ENCODE results near the gene SNAPC2.

Gene SNAPC2, protein sequence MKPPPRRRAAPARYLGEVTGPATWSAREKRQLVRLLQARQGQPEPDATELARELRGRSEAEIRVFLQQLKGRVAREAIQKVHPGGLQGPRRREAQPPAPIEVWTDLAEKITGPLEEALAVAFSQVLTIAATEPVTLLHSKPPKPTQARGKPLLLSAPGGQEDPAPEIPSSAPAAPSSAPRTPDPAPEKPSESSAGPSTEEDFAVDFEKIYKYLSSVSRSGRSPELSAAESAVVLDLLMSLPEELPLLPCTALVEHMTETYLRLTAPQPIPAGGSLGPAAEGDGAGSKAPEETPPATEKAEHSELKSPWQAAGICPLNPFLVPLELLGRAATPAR

DNA sequence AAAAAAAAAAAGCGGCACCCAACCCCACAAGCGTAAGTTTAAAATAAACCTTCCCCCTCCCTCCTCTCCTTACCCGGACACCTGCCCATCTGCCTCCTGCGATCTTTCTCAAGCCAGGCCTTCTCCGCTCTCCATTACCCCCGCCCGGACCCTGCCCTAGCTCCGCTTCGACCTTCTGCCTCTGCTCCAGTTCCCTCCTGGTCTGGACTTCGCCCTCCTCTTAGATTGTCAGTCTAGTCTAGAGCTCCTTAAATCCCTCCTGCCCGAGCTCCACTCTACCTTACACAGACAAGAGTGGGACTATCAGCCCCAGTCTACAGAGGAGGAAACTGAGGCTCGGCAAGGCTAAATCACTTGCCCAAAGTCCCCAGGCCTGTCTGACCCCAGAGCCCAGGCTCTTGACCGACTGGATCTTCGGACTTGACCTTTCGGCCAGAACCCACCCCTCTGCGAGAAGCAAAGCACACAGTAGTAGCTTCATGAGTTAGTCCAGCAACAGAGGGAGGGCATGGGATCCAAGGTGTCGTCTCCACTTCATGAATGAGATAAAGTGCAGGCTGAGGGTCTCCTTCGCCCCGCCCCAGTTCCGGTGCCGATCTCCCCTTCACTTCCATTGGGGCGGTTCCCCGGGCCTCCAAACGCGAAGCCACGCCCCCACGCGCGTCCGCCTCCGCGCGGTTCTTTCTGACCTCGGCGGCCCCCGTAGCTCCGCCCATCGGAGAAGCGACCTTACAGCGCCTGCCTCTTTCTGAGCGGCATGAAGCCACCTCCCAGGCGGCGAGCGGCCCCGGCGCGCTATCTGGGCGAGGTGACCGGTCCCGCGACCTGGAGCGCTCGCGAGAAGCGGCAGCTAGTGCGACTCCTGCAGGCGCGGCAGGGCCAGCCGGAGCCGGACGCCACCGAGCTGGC, at the start of gene SNAPC2:
Gene SNAPC2, plus strand, starts transcription at position 729 of the 909 bp plus-strand sequence. Its CDS starts 29 bp downstream, at position 758.
- H3K4me3 ChIP-seq (replicated peaks in 1 of 2; ENCODE audit: low read depth in 2 of 2, low read length in 2 of 2) = peak within 1 kb of the TSS; percentile 52 to 80
- TF ChIP-seq, protein P1, sequence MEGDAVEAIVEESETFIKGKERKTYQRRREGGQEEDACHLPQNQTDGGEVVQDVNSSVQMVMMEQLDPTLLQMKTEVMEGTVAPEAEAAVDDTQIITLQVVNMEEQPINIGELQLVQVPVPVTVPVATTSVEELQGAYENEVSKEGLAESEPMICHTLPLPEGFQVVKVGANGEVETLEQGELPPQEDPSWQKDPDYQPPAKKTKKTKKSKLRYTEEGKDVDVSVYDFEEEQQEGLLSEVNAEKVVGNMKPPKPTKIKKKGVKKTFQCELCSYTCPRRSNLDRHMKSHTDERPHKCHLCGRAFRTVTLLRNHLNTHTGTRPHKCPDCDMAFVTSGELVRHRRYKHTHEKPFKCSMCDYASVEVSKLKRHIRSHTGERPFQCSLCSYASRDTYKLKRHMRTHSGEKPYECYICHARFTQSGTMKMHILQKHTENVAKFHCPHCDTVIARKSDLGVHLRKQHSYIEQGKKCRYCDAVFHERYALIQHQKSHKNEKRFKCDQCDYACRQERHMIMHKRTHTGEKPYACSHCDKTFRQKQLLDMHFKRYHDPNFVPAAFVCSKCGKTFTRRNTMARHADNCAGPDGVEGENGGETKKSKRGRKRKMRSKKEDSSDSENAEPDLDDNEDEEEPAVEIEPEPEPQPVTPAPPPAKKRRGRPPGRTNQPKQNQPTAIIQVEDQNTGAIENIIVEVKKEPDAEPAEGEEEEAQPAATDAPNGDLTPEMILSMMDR (IDR thresholded peaks at IDR 0.05; ENCODE audit: low read depth, low read length) = no peak
- peak; percentile 97 for DNase-seq (ENCODE audit: low read depth in 2 of 2)

DNA sequence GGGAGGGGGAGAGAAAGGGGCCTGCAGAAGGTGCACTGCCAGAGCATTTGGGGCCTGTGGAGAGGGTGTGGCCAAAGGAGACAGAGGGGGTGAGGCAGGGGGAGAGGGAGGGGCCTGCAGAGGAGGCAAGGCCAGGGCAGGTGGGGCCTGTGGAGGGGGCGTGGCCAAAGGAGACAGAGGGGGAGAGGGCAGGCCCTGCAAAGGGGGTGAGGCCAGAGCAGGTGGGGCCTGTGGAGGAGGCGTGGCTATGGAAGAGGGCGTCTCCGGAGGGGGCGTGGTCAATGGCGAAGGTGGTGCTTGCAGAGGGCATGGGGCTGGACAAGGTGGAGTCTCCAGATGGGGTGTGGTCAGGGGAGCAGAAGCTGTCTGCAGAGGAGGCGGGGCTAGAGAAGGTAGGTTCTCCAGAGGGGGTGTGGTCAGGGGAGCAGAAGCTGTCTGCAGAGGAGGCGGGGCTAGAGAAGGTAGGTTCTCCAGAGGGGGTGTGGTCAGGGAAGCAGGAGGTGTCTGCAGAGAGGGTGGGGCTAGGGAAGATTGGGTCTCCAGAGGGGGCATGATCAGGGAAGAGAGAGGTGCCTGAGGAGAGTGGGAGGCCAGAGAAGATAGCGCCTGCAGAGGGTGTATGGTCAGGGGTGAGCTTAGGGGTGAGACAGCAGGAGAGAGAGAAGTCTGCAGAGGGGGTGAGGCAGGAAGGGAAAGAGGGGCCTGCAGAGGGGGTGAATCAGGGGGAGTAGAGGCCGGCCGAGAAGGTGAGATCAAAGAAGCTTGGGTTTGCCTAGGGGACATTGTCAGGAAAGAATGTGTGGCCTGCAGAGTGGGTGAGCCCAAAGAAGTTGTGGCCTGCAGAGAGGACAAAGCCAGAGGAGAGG, 49.3 kb upstream of the SNAPC2 start:
- peak; percentile 48 to 51 for DNase-seq (ENCODE audit: low read depth in 2 of 2)
- H3K4me3 ChIP-seq (replicated peaks in 1 of 2; ENCODE audit: low read depth in 2 of 2, low read length in 2 of 2) = no peak overlapping the region
- TF ChIP-seq, protein P1 (IDR thresholded peaks at IDR 0.05; ENCODE audit: low read depth, low read length) = no peak

DNA sequence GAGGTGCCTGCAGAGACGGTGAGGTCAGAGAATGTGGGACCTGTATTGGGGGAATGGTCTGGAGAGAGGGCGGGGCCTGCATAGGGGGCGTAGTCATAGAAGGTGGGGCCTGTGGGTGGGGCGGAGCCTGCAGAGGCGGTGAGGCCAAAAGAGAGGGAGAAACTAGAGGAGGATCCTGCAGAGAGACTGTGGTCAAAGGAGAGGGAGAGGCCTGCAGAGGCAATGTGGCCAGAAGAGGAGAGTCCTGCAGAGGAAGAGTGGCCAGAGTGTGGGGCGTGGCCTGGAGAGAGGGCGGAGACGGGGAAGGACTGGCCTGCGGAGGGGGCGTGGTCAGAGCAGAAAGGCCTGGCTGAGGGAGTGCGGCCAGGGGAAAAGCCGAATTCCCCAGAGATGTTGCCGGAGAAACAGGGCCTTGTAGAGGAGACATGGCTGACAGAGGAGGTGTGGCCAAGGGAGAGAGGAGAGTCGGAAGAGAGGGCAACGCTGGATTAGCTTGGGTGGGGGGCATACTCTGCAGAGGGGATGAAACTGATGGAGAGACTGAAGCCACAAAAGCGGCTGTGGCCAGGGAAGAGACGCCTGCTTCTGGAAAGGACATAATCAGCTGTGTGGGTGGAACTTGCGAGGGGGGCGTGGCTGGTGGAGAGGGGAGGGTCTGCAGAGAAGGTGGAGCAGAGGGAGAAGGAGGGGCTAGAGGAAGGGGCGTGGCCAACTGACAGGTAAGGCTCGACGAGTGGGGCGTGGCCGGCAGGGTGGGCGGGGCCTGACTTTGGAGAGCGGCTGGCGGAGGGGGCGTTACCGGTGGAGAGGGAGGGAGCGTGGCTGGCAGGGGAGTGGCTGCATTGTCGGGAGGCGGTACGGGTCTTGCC, 48.5 kb upstream of the SNAPC2 start:
- TF ChIP-seq, protein P1 (IDR thresholded peaks at IDR 0.05; ENCODE audit: low read depth, low read length) = no peak
- peak; percentile 97 for DNase-seq (ENCODE audit: low read depth in 2 of 2)
- H3K4me3 ChIP-seq (replicated peaks in 1 of 2; ENCODE audit: low read depth in 2 of 2, low read length in 2 of 2) = peak overlapping the region; percentile 31 to 40

DNA sequence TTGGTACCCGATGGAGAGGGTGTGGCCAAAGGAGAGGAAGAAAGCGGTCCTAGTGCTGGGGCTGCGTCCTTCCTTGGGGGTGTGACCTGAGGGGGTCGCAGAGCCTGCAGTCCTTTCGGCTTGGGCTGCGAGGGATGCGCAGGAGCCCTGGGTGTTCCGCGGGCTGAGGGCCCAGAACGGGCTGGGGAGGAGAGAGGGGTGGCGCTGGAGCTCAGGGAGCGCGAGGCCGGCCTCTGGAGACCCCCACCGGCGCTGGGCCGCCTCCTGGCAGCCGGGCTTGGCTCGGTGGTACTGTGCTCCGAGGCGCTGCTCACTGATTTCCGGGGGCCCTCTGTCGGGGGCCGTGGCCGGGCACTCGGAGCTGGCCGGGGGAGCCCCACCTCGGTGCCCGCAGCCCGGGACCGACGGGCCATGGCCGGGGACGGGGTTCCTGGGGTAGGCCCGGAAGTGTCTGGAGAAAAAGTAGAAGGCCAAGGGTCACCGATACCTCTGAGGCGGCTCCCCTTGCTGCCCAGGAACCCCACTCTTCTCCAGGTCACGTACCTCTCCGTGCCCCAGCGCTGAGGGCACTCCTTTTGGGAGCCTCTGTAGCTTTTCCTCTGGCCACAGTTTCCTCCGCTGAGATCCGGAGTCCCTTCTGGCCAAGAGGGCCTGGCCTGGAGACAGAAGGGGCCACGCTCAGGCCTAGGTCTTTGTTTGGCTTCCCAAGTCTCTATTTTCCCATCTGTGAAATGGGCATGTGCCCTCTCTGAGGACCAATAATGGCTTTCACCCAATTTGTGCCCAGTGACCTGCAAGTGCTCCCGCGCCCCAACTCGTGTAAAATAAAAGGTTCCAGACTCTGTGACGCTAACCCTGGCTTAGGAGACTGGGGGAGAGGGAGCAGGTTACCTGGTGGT, 47.6 kb upstream of the SNAPC2 start:
- H3K4me3 ChIP-seq (replicated peaks in 1 of 2; ENCODE audit: low read depth in 2 of 2, low read length in 2 of 2) = peak overlapping the region; percentile 20 to 31
- TF ChIP-seq, protein P1 (IDR thresholded peaks at IDR 0.05; ENCODE audit: low read depth, low read length) = no peak
- no peak for DNase-seq (ENCODE audit: low read depth in 2 of 2)

DNA sequence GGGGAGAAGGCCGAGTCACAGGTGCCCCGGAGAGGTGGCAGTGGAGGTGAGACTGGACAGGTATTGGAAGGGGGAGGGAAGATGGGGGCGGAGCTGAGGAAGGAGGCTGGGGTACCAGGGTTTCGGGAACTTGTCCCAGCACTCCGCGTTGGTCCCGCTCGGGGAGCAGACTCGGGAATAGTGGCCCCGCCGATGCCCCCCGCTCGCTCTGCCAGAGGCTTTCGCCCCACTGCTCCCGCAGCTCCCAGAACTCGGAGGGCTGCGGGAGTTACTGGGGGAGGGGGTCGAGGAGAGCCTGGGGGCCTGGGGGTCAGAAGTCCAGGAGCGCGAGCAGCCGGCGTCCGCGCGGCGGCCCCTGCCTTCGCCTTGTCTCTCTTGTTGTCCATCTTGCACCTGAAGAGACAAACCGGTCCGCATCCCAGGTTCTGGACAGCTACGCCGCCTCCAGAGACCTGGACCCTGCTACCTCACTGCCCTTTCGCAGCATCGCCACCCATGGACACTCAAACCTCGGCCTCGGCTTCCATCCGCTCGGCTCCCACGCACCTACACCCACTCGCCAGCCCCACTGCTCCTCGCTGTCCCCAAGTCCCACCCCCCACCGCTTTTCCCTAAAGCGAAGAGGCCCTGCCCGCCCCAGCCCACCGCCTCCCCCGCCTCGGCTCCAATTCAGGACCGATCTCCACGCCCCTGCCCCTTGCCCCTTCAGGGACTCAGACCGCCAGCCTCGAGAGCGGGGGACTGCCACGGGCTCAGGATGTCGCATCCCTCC, 46.6 kb upstream of the SNAPC2 start:
- DNase-seq (ENCODE audit: low read depth in 2 of 2) = no peak
- TF ChIP-seq, protein P1 (IDR thresholded peaks at IDR 0.05; ENCODE audit: low read depth, low read length) = no peak
- H3K4me3 ChIP-seq (replicated peaks in 1 of 2; ENCODE audit: low read depth in 2 of 2, low read length in 2 of 2) = no peak overlapping the region

Measured in cardiac fibroblast (primary cell).